ENCODE measurements around the gene ZNF320. TPM values are rescaled to one million over a fixed set of nuclear protein-coding genes. Genes with fewer than 3 reads are reported as not detected.

ZNF320 gene
- total RNA-seq, 1 experiment from 2014 or later, result 26.1 TPM

- Histone ChIP-seq H3K56ac (ENCODE audit: insufficient read length, low read depth, low read length) (no peak overlapping the region), H3K4me2 (ENCODE audit: insufficient read depth, insufficient read length, low read length) (peak overlapping the region; percentile 64), H2BK12ac (ENCODE audit: insufficient read length, low read depth, low read length) (no peak overlapping the region), H3K9ac (ENCODE audit: extremely low read depth, insufficient read length, low read length) (no peak overlapping the region), H2BK120ac (ENCODE audit: low read depth, low read length, poor library complexity, severe bottlenecking) (no peak overlapping the region), H4K8ac (replicated peaks; ENCODE audit: insufficient read length, low read depth, low read length) (no peak overlapping the region), H2AFZ (ENCODE audit: low read length) (no peak overlapping the region), H2BK15ac (ENCODE audit: low read depth, low read length) (no peak overlapping the region), H3K9me3 (ENCODE audit: control insufficient read depth, low read depth, low read length) (peaks cover 31% of the 10 kb centered on the region), H3K4ac (ENCODE audit: low read depth, low read length) (no peak overlapping the region), H2AK5ac (ENCODE audit: insufficient read length, low read length) (no peak overlapping the region), H3K18ac (ENCODE audit: insufficient read length, low read depth, low read length) (no peak overlapping the region), H3K14ac (ENCODE audit: insufficient read depth, low read length) (no peak overlapping the region; the same call in 1 of the 2 replicates), H4K20me1 (ENCODE audit: control insufficient read depth, insufficient read depth, insufficient read length) (no peaks in the 10 kb centered on the region), H2BK5ac (ENCODE audit: insufficient read length, low read length) (no peak overlapping the region), H3K79me1 (ENCODE audit: insufficient read depth, low read depth, low read length, poor library complexity, severe bottlenecking) (no peaks in the 10 kb centered on the region), H3K27ac (ENCODE audit: insufficient read length, low read depth, low read length) (no peak overlapping the region), H3K23me2 (ENCODE audit: insufficient read length, low read depth, low read length, poor library complexity, severe bottlenecking) (peaks cover 4% of the 10 kb centered on the region), H3T11ph (ENCODE audit: low read length) (no peak overlapping the region), H3K23ac (ENCODE audit: insufficient read length, low read depth, low read length) (no peak overlapping the region), H4K5ac (ENCODE audit: insufficient read length, low read depth, low read length) (no peak overlapping the region), H3K79me2 (ENCODE audit: insufficient read depth, low read length) (no peaks in the 10 kb centered on the region), H4K91ac (ENCODE audit: insufficient read length, low read depth, low read length) (no peak overlapping the region), H2BK20ac (ENCODE audit: low read depth, low read length, poor library complexity, severe bottlenecking) (no peak overlapping the region), H3K27me3 (ENCODE audit: insufficient read depth, low read length) (no peaks in the 10 kb centered on the region), H3K4me1 (ENCODE audit: insufficient read depth, low read length) (peaks cover 6% of the 10 kb centered on the region; the same call in 1 of the 2 replicates)
- peaks cover 29 to 38% of the 10 kb centered on the region in 2 experiments for H3K4me1 Mint-ChIP-seq
- DNase-seq, result peak; percentile 99
- peak; percentile 17; the same call in 1 of the 3 replicates for TF ChIP-seq CTCF (conservative IDR thresholded peaks at IDR 0.05)
- H3K4me3 Mint-ChIP-seq, result peak overlapping the region; percentile 56 to 75
- H3K27ac Mint-ChIP-seq, result peak overlapping the region in 2 of 3 experiments; percentile 16 to 74; a peak in 3 of 7 replicates
- whole genome bisulfite sequencing (ENCODE audit: extremely low coverage, insufficient read length, low lambda C conversion rate), result no CpG with 5 or more reads among the region's 39 CpGs
- H3K36me3 Mint-ChIP-seq (ENCODE audit: insufficient read depth in 1 of 3, low read depth in 3 of 3), result peaks cover 33 to 34% (median 34%) of the 10 kb centered on the region in 3 experiments
- H3K27me3 Mint-ChIP-seq (ENCODE audit: low read depth), result no peaks in the 10 kb centered on the region
- H3K9me3 Mint-ChIP-seq, result peaks cover 37 to 39% of the 10 kb centered on the region in 2 experiments
Measured at GRCh38 chr19:52946322-52947310, 49.2 kb upstream of the ZNF320 start.
